Progenitor cell of endocrine pancreas (in vitro differentiated cells): ENCODE measurements around the gene TCF19. TPM values are rescaled to one million over a fixed set of nuclear protein-coding genes. Genes with fewer than 3 reads are reported as not detected.

Experiments
- DNase-seq: peaks from one replicate; pipeline ENCODE4 v3.0.0; 2021; ENCODE audit warnings: low spot score; ENCODE audit not compliant: unreplicated experiment
- H3K27ac Mint-ChIP-seq: 2 replicates; pipeline ENCODE4 v1.8.0; 2021; ENCODE audit warnings: mild to moderate bottlenecking, moderate library complexity, mixed read lengths
- H3K27me3 Mint-ChIP-seq: 2 replicates; pipeline ENCODE4 v1.8.0; 2021; ENCODE audit warnings: mixed read lengths
- H3K36me3 Mint-ChIP-seq: 2 replicates; pipeline ENCODE4 v1.8.0; 2022; ENCODE audit warnings: mixed read lengths; ENCODE audit not compliant: insufficient read depth
- H3K4me1 Mint-ChIP-seq: 2 replicates; pipeline ENCODE4 v1.8.0; 2021; ENCODE audit warnings: low read depth, mixed read lengths
- H3K4me3 Mint-ChIP-seq: 2 replicates; pipeline ENCODE4 v1.8.0; 2021; ENCODE audit warnings: low read depth, mild to moderate bottlenecking, moderate library complexity, mixed read lengths
- H3K9me3 Mint-ChIP-seq: 2 replicates; pipeline ENCODE4 v1.8.0; 2021; ENCODE audit warnings: low read depth, mixed read lengths
- CTCF ChIP-seq: fragments of 200-600 bp; sonication (generic); IDR thresholded peaks from one replicate; pipeline ENCODE4 v1.5.0; 2021; ENCODE audit warnings: antibody characterized with exemption, mild to moderate bottlenecking; ENCODE audit not compliant: unreplicated experiment
- total RNA-seq: library from RNA; stranded (reverse); gene quantifications from 2 replicates; pipeline ENCODE4 v1.2.1, GENCODE V29; 2021

TCF19 gene
- total RNA-seq, 1 donor from 2014 or later, result 9.6 TPM

DNA sequence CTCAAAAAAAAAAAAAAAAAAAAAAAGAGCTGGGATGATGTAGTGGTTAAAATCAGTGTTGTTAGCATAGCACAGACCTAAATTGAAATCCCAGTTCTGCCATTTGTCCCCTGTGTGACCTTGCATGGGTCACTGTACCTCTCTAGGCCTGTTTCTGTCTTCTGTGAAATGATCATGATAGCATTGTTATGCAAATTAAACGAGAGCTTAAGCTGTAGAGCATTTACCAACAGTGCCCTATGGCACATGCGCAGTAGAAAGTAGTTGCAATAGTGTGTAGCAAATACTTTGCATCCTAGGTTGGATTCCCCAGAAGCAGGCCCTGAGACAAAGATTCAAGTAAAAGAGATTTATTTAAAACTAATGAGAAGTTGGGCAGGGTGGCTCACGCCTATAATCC, 26.8 kb upstream of the TCF19 start:
- H3K4me1 Mint-ChIP-seq, result peaks cover 6% of the 10 kb centered on the region
- no peaks in the 10 kb centered on the region for H3K9me3 Mint-ChIP-seq

DNA sequence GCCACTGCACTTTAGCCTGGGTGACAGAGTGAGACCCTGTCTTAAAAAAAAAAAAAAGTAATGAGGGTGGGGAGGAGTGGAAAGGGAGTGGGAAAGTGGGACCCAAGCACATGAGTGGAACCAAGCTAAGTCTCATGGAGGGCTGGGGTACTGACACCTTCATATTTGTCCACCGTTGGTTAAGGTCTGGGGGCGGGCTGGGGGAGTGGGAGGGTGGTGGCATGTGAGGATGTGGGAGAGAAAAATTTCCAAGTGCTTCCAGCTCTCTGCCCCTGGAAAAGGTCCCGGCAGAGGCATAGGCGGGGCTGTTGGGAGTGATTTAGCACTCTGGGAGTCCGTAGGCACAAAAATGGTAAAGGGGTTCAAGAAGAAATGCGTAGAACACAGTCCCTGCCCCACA, 25.6 kb upstream of the TCF19 start:
- Mint-ChIP-seq H3K4me1 (peaks cover 5% of the 10 kb centered on the region), H3K36me3 (no peaks in the 10 kb centered on the region), H3K9me3 (no peaks in the 10 kb centered on the region), H3K4me3 (no peak overlapping the region), H3K27ac (no peak overlapping the region), H3K27me3 (peaks cover 20% of the 10 kb centered on the region)
- TF ChIP-seq CTCF, result no peak
- DNase-seq, result no peak

More for the DNA sequence above, 26.8 kb upstream of the TCF19 start:
- Mint-ChIP-seq H3K27me3 (peaks cover 18% of the 10 kb centered on the region), H3K27ac (no peak overlapping the region), H3K36me3 (no peaks in the 10 kb centered on the region), H3K4me3 (no peak overlapping the region)
- TF ChIP-seq CTCF, result no peak
- DNase-seq, result no peak

DNA sequence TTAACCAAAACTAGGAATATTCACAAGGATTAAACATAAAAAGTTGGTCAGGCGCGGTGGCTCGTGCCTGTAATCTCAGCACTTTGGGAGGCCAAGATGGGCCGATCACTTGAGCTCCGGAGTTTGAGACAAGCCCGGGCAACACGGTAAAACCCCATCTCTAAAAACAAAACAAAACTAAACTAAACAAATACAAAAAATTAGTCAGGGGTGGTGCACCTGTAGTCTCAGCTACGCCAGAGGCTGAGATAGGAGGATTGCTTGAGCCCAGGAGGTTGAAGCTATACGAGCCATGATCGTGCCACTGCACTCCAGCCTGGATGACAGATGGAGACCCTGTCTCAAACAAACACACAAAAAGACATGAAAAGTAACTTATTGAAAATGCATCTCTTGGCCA, 22.7 kb upstream of the TCF19 start:
- Mint-ChIP-seq H3K9me3 (no peaks in the 10 kb centered on the region), H3K27ac (no peak overlapping the region), H3K36me3 (no peaks in the 10 kb centered on the region), H3K4me1 (peaks cover 3% of the 10 kb centered on the region), H3K27me3 (peaks cover 16% of the 10 kb centered on the region), H3K4me3 (no peak overlapping the region)
- TF ChIP-seq CTCF, result no peak
- DNase-seq, result no peak

DNA sequence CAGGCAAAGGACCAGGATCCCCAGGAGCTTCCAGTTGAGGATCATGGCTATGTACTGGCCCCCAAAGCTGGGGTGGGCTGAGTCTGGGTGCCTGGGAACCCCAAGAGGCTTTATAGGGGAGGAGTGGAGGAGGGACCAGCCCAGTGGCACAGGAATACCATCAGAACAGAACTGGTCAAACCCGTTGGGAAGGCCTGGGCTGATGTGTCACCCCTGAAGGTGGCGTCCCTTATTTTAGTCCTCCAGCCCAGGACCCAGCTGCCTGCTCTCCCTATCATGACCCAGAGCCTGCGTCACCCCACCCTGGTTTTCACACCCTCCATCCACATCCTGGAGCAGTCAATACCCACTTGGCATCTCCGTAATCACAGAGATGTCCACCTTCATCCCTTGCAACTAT, 19.4 kb upstream of the TCF19 start, which contains the start of gene PSORS1C2:
Gene PSORS1C2, minus strand, starts transcription at position 85 of the 400 bp plus-strand sequence. Its CDS starts 40 bp downstream, at position 45.
- peaks cover 4% of the 10 kb centered on the region for H3K36me3 Mint-ChIP-seq
- H3K9me3 Mint-ChIP-seq, result no peaks in the 10 kb centered on the region
- TF ChIP-seq CTCF, result no peak
- DNase-seq, result no peak
- H3K27ac Mint-ChIP-seq, result no peak within 1 kb of the TSS
- peaks cover 3% of the 10 kb centered on the region for H3K4me1 Mint-ChIP-seq
- H3K4me3 Mint-ChIP-seq, result no peak within 1 kb of the TSS
- peaks cover 16% of the 10 kb centered on the region for H3K27me3 Mint-ChIP-seq

DNA sequence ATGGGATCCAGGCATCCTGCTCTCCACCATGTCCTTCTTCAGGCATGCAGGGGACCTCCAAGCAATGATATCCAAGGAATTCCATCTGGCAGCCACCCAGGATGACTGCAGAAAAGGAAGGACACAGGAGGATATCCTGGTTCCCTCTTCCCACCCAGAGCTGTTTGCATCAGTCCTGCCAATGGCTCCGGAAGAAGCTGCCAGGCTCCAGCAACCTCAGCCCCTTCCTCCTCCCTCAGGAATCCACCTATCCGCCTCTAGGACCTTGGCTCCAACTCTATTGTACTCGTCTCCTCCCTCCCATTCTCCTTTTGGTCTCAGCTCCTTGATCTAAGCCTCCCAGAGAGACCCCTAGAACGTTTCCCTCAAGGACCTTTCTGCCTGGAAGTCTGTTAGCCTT, 18.8 kb upstream of the TCF19 start:
- H3K27ac Mint-ChIP-seq, result no peak overlapping the region
- no peaks in the 10 kb centered on the region for H3K9me3 Mint-ChIP-seq
- TF ChIP-seq CTCF, result no peak
- H3K4me3 Mint-ChIP-seq, result no peak overlapping the region
- H3K27me3 Mint-ChIP-seq, result peaks cover 16% of the 10 kb centered on the region
- H3K4me1 Mint-ChIP-seq, result peaks cover 3% of the 10 kb centered on the region
- peaks cover 4% of the 10 kb centered on the region for H3K36me3 Mint-ChIP-seq
- no peak for DNase-seq
